Dedifferentiated amniotic fluid mesenchymal stem cell (primary cell): Measurements from ENCODE around the gene NFIB.

Experiments used
- DNase-seq: peaks from one replicate; pipeline ENCODE4 v3.0.0-alpha.2; 2016; ENCODE audit errors: extremely low spot score

Gene NFIB

DNA sequence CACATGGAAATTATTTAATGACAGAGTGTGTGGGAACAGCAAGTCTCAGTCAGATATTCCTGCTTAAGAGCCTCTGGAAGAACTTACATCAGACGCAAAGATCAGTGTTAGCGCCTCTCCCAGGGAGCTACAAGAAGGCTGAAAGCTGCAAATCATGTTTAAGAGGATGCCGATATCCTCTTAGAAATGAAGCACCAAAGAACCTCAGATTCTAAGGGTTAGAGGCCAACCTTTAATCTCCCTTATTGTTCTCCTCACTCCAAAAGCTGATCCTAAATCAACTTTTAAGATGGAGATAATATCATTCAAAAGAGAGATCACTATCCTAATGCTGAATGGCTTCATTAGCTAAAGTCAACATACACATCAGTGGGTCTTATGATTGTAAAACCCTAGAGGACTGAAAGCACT, 160.6 kb downstream of the NFIB start:
- no peak for DNase-seq

DNA sequence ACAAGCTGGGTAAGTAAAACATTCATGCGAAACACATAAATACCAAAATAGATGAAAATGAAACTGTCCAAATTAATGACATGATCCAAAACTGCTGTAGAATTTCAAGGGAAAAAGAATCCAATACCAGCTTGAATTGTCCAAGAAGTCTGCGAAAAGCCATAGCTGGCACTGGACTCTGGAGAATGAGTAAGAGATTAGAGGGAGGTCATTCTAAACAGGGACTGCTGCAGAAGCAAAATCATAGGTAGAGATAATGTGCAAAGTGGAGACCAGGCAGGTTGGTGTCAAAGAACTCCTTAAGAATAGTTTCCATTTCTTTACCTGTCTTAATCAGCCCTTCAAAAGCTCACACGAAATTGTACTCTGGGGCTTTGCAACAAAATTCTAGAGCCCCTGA, 162.5 kb downstream of the NFIB start:
- DNase-seq: no peak

DNA sequence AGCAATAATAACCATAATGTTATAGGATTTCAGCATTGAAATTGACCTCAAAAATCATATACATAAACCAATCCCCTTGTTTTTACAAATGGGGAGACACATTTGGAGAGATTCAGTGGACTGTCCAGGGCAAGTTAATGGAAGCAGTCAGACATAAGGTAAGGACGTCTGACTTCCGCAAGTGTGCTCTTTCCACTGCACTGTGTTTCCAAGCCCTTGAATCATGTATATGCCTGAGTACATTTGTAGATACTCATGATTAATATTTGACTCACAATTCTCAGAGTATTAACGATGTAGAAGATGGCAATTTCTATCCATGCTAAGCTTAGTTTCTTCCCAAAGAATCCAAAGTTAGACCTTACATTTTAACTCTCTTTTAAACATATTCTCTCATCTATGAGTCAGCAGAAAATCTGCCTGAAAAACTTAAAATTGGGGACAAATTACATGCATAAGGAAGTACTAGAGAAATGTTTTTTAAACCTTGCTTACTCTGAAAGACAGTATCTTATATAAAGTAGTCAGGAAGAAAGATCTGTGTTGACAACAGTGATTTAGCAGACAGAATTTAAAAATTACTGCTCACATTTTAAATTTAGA, 165.3 kb downstream of the NFIB start:
- no peak for DNase-seq

DNA sequence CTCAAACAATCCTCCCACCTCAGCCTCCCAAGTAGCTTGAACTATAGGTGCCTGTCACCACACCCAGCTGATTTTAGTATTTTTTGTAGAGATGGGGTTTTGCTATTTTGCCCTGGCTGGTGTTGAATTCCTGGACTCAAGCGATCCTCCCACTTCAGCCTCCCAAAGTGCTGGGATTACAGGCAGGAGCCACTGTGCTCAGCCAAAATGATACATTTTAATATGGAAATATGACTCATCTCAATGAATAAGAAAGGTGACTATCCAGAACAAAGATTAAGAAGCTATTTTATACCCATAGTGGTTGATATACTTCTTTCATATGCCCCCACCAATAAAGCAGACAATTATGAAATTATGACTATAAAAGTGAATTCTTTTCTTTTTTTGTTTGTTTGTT, 166.2 kb downstream of the NFIB start:
- no peak for DNase-seq

DNA sequence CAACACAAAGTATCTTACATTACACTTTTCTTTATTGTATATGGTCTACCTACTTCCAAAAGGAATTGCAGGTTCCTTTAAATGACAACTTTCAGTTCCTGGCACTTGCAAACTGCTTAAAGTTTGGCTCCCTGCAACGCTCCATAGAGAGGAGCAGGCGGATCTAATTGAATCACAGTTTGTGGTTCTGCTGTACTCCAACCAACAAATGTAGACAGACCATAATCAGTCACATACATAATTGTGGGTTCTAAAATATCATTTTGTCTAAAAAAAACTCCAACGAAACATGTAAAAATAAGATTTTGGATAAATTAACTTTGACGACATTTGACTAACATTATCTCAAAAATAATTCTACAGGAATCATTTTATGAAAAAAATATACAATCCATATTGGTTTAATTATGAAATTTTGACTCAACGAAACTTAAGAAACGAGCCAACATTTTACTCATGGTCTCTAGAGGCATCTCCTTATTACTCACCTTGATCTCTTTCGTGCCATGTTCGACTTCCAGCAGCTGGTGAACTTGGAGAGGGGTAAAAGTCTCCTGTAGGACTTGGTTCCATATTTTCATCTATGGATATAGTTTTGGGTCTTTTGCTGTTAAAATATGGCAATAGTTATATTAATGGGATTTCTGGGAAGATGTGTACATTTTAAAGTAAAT, 167.6 kb downstream of the NFIB start:
- DNase-seq: no peak

DNA sequence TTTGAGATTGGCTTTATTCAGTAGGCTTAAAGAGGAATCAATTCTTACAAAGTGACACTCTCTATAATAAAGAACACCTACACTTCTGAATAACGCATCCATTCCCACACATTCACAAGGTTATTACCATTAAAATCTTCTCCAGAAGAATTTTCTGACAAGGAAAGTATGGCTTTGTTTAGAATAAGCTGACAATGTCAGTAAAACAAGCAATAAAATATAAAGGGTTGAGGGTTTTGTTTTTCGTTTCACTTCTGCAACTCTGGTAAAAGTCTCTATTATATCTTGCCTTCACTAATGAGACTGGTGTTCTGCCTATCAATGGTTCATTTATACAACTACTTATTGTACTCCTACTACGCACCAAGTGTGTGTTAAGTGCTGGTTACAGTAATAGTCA, 169.7 kb downstream of the NFIB start:
- no peak for DNase-seq

DNA sequence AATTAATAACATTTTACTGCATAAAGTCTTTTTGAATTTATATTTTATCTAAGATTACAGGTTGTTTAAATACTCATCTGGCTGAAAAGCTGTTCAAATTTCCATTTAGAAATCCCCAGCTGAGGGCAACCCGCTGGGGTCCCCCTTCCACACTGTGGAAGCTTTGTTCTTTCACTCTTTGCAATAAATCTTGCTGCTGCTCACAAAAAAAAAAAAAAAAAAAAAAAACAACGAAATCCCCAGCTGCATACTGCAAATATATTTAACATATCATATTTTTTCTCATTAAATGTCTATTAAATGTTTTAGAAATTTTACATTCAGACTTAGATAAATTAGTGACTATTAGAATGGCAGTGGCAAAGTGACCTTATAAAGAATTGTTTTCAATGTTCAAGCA, 172.2 kb downstream of the NFIB start:
- no peak for DNase-seq

DNA sequence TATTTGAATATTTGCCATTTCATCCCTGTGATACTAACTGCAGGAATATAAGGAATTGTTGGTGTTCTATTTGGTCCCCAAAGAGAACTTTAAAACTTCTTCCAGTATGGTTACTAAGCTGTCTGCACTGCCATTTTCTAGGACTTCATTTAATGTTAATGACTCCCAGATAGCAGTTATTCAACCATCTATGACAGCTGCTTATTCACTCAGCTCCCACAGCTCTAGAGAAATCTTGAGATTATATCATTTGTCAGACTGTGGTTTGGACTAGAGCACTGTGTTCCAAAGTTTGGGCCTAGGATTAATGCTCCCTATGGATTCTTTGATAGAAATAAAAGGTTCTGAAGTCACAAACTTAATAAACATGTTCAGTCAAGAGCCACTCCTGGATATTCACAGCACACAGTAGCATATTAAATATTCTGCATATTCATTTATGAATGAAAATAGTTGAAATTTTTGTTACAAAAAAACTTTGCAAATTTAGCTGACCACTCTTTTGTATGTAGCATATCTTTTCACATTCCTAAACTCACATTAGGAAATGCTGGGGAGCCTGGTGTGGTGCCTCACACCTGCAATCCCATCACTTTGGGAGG, 173.7 kb downstream of the NFIB start:
- DNase-seq: no peak

DNA sequence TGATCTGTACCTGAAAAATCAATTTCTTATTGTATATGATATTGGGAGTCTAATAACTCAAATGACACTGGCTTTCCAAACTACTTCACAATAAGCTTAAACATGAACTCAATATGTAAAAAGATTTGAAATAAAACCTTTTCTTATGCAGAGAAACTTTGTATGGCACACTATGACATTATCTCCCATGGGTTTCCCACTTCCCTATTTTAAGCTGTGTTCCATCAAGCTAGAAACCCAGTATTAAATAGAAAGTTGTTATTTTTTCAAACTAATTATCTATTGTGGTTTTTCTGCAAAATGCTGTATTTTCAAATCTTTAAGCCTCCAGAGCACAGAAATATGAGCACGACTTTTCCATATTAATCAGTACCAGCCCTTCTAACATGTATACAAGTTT, 174.7 kb downstream of the NFIB start:
- no peak for DNase-seq

DNA sequence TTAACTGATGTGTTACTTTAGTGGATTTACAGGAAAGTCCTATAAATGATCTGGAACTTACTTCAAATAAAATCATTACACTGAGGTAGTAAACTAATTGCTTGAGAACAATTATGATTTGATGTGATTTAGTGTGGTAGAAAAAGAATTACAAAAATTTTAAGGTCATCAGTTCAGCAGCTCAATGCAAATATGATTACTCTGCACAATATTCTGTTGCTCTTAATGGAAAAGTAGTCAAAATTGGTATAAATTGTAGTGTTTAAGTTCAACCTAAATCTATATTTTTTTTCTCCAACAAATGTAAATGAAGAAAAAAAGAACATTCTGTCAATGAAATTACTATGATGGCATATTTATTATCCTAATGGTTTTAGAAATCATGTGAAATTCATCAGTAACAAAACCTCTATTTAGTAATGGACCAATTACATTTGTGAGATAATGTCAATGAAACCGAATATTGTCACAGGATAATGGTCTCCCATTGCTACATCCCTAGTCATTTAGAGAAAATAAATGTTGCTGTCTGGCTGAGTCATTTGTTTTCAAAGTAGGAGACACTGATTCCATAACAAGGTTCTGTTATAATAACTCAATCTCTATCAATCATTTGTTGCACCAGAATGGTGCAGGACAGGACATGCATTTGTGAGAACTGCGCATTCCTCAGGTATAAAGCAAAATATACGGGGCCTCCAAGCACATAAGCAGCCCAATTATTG, 177.1 kb downstream of the NFIB start:
- no peak for DNase-seq

DNA sequence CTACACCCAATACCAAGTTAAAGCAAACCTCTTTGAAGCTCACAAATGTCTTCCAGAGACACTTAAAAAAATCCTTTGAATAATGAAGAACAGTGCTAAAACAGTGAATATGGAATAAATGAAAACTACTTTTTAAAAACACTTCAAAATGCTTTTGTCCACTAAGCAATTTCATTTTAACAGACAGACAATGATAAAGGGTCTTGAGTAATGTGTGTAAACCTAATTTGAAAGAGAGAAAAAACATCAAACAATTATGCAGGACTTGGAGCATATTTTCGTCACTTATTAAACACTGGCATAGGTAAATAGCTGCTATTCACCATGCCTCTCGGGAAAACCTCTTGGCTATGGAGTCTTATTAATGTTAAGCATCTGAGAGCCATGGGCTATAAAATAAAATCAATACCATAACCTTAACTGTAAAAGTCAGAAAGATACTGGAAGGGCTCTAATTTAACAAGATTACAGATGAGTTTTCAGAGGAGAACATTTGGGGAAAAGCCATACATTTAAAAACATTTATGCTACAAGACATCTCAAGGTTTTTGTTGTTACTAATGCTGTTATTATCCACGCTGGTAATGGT, 177.8 kb downstream of the NFIB start:
- no peak for DNase-seq

DNA sequence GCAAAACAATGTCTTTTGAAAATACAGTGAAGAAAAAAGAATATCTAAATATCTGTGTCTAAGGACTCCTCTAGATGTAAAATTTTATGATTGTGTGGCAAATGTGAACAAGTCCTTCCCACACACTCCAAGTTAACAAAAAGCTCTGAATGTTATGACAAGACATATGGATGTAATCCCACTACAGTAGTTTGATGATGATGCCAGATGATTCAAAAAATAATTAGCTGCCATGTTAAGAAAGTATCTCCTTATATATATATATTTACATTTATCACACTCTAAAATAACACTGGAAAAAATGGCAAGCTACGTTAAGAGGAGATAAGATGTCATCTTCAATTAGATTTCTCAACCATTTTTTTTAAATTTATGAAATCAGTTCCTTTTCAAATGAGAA, 178.5 kb downstream of the NFIB start:
- no peak for DNase-seq

DNA sequence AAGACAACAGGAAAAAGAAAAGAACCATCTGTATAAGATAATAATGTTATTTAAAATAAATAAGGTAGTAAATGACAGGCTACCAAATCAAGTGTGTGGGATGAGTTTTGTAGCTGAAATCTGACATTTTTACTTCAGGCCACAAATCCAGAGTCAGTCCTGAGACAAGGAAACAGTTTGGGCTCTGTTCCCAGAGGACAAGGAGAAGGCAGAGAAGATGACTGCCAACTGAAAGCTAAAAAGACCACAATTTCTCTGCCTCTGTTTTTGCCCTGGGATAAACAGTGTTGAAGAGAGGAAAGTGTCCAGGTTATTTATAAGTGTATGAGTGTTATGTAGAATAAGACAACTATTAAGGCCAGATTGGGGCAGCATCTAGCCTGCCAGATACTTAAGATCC, 180.5 kb downstream of the NFIB start:
- DNase-seq: no peak

DNA sequence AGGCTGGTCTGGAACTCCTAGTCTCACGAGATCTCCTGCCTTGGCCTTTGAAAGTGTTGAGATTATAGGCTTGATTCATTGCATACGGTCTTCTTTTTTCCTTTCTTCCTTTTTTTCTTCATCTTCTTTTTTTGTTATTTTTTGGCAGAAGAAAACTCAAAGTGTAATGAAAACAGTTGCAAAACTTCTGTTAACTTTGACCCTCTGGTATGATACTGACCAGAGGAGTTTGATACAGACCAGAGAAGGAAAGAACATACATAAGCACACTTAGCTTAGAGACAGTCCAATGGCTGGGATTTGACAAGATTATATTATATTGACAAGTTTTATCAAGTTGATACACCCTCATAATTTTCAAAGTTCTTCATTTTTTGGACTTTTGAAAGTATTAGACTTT, 181.2 kb downstream of the NFIB start:
- DNase-seq: no peak

DNA sequence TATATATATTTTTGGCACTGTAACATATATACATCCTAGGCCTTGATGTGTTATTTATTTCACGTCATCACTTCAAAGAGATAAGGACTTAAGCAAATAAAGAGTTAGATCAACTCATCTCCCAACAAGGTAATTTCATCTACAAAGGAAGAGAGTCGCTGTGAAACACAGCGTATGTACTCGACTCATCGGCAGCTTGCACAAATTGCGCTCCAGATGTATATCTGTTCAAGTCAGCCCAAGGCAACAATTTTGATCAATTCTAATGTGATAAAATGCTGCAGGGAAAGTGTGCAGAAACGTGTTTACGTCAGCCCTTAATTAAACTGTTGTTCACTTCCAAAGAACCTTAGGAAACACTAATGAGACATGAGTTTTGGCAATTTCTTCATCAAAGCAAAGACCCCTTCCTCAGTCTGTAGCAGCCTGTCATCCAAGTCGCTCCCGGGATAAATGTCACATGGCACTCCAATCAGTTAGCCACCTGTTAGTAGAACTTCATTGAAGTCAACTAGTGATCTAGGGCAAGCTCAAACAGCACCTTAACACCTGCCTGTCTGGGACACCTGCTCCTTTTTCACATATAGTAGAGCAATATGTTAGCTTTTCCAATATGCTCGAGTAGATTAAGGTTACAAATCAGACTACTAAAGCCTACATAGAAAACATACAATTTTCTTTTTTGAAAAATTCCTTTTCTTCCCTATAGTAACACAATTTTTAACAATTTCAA, 182.4 kb downstream of the NFIB start:
- no peak for DNase-seq

DNA sequence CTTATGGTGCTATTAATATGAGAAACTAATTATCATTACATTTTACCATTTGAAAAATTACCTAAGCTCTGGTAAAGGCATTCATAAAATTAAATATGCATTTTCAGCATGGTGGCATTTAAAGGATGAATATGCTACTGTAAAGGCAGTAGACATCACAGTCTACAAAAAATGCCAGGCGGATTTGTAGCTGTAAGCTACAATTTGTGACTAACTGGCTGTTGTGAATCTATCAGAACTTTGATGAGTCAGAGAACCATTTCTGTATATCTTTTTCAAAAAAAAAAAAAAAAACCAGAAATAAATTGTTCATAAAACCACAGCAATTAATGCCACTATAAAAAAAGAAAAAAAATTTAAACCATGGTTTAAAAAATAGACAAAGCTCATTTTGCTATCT, 186.3 kb downstream of the NFIB start:
- DNase-seq: no peak

DNA sequence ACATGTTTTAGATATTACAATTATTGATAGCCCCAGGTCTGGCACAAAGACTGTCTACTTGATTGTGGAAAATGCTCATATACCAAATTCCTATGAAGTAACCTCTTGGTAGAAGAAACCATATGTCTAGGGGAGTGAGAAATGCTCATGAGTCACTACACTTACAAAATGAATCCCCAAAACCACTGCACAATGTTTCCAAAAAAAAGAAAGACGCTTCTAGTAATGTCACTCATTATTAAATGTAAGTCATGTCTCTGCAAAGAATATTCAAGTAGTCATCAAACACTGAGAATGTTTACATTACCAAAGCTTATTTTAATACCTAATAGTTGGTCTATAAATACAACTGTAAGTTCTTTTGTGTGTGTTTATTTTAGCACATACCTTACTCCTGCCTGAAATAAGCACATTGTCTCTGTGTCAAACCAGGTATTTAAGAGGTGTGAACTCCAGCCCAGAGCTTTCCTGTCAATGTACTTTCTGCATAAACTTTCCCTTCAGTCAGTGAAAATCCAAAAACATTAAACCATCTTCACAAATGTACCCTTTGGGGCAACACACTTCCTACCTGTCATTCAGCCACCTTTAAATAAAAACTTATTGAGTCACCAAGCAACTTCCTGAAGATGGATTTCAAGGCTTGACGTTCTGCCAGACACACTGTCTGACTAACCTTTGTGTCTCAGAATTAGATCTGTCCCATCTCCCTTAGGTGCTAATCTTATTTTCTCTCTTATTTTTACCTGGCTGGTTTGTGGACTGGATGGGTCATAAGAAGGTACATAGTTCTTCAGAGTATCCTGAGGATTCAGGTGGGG, 194.0 kb downstream of the NFIB start:
- no peak for DNase-seq

DNA sequence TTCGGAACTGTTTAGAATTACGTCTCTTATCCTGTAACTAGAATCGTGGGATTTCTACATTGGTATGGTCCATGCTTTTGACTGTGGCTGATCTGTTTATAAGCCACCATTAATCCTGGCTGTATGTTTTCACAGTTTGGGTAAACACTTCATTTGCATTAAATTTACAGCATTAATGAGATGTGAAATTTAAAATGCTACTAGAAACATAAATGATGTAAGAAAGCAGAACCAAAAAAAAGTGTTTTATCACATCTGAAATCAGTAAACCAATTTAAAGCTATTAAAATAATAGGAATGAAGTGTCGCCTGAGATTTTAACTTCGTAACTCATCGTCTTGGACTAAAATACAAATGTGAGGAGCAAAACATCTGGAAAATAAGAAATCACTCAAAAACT, 201.7 kb downstream of the NFIB start:
- no peak for DNase-seq

DNA sequence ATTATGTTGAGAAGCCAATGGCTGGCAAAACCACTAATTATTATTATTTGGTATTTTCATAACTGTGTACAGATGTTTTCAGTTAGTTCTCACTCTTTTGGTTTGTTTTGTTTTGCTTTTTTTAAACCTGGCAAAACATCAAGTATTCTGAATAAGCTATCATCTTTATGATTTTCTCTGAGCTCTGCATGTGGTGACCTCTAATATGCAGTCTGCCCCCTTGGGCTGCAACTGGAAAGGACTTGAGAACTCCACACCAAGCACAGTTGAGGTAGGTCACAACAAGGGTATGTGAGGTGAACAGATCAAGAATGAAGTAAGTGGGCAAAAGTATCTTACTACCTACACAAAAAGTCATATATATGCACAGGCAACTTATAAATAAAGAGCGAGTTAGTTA, 202.2 kb downstream of the NFIB start:
- no peak for DNase-seq

DNA sequence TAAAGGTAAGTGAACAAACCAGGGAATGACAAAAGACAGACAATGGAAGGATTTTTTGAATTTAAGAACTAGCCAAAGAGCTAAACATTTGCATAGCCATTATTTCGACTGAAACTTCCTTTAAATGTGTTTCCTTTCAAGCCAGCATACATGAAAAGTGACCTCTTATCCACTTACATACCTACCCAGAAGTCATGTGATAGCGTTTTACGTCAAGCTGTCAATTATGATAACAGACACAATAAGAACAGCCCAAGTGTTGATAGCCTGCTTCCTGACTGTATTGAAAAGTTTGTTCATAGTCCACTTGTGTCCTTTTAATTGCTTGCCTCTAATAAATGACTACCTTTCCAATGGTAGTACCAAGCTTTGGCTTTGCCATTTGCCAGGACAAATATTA, 206.0 kb downstream of the NFIB start:
- DNase-seq: no peak

DNA sequence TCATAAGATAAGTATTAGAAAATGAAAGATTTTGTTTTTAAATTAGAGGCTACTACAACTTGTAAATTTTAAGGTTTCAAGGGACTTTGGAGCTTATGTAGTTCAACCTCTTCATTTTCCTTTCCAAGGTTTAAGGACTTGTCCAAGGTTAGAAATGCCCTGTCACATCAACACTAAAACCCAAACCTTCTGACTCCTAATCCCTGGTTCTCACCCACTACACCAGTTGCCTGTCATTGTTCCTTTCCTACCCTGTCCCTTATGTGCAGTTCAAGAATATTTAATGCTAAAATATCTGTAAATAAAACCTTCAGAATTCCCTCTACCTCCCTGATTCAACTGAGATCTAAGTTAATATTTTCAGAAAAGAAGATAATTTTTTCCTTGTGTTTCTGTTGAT, 206.4 kb downstream of the NFIB start:
- DNase-seq: no peak
